GM19328 (cell line): ENCODE results near the gene SIGLEC11.
"Not testable (repeated sequence)": the region's sequence is repeated elsewhere in the genome, so short reads cannot be mapped to it uniquely, and the experiment has no call there.

Experiments used
- ATAC-seq: cut with Tn5 transposase; IDR thresholded peaks from one replicate; pipeline ENCODE4 v1.9.1; 2021; ENCODE audit warnings: mild to moderate bottlenecking, moderate library complexity; ENCODE audit not compliant: unreplicated experiment

The SIGLEC11 gene

GRCh38 chr19:49960980-49961379 is at the start of gene SIGLEC11:
Gene SIGLEC11 (minus strand): TSS chr19:49961172. CDS start chr19:49961081, 91 bp downstream.
- not testable (repeated sequence) for ATAC-seq

DNA sequence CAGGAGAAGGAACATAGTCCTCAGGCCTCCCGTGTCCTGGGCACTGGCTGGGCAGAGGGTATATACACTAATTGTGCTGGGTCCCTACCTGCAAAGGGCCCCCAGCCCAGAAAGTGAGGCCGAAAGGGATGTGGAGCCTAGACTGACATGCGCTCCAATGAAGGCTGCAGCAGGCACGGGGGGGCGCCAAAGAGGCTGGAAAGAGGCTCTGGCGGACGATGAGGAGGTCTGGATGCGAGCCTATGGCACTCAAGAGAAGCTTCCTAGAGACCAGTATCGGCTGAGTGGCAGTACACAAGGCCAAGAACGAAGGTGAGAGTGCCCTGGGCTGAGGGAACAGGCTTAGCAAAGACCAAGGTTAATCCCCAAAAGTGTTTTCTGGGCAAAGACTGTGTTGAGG is 47.6 kb upstream of the SIGLEC11 start:
- no peak for ATAC-seq

DNA sequence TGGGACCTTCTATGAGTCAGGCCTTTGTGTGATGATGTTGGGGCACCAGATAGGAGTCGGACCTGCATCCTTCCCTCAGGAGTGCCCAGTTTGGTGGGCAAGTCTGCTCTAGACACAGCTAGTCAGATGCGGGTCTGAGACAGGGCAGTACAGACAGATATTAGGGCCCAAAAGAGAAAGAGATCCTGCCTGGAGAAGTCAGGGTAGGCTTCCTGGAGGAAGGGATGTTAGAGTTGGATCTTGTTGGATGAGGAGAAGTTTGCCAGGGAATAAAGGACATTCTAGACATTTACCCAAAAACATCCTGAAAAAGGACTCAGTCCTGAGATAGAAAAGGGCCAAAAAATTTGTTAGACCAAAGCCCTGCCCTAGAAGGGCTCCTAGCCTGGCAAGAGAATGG is 47.0 kb upstream of the SIGLEC11 start:
- no peak for ATAC-seq

- no peak for ATAC-seq
These were observed 46.2 kb upstream of the SIGLEC11 start for GRCh38 chr19:50007170-50007569.

- ATAC-seq = no peak
These were observed 44.5 kb upstream of the SIGLEC11 start for GRCh38 chr19:50005428-50005827.

DNA sequence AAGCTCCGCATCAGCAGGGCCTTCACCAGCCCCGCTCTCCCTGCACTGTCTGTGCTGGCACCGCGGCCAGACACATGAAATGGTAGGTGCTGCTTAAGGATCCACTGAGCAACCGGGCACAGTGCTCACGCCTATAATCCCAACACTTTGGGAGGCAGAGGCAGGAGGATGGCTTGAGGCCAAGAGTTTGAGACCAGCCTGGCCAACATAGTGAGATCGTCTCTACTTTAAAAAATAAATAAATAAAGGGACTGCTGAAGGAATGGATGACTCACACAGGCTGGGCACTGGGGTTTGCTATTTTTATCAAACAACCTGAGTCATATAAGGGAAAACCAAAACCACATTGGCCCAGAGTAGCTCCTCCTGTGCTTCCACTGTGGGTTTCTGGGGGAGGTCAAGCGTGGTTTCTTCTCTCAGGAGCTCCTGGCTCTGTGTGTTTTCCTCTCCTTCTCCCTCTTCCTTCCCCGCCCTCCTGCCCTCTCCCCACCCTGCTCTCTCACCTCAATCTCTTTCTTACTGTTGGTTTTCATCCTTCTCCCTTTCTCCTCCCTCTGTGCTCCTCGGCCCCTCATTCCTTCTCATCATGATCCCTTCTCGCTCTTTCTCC is 42.9 kb upstream of the SIGLEC11 start:
- ATAC-seq = no peak

DNA sequence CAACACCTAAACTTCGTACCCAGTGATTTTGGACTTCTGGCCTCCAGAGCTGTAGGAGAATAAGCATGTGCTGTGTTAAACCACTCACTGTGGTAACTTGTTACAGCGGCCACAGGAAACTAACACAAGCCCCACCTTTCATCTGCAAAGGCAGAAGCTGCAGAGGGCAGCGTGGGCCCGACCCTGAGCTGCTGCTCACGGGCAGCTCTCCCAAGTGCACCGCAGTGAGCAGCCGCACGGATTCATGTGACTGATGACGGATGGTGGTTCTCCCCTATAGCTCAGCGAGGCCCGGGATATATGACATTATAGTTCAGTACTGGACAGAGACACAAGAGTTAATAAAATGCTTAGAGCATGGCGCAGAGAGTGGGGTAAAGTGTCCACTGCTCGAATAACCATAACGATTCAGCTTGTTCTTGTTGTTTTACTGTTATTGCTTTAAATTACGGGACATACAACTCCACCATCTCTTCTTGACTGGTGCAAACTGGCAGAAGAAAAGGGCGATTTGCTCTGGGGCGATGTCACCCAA is 42.3 kb upstream of the SIGLEC11 start:
- ATAC-seq = no peak

DNA sequence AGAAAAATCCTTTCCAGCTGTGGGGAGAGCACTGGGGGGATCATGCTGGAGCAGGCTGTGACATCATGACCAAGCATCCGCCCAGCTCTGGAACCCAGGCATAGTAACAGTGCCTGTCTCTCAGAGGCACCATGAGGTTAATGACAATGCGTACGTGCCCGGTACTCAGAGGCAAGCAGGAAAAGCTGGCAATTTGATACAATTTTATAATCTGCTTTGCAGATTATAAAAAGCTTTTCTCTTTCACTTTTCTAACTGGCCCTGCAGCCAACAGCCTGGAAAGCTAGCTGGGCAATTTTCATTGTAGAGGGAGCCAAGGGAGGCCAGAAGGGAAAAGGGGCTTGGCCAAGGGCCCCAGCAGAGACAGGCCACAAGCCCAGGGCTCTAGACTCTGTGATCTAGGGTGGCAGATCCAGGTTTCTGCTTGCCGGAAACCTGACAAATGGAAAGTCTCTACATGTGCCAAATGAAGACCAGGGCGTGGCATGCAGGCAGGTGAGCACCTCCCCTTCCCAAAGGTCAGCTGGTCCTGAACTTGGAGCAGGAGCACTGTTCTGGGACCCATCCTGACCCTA is 41.5 kb upstream of the SIGLEC11 start:
- ATAC-seq = no peak

DNA sequence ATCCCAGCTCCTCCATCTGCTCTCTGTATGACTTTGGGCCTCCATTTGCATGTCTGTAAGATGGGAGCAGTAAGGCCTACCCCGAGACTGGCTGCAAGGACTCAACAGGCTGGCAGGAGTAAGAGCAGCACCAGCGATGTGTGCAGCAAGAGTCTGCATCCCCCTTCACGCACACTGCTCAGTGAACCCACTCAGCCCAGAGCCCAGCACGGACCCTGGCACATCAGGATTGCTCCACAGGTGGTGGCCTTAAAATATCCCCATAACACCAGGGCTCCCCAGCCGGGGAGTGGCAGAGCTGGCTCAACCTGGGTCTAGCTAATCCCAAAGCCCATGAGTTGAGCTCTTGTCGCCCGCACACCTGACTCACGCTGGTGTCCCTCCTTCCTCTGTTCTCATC is 40.8 kb upstream of the SIGLEC11 start:
- no peak for ATAC-seq

- no peak for ATAC-seq
These were observed 40.0 kb upstream of the SIGLEC11 start for GRCh38 chr19:50000841-50001557.

- no peak for ATAC-seq
These were observed 39.3 kb upstream of the SIGLEC11 start for GRCh38 chr19:50000038-50000840.

DNA sequence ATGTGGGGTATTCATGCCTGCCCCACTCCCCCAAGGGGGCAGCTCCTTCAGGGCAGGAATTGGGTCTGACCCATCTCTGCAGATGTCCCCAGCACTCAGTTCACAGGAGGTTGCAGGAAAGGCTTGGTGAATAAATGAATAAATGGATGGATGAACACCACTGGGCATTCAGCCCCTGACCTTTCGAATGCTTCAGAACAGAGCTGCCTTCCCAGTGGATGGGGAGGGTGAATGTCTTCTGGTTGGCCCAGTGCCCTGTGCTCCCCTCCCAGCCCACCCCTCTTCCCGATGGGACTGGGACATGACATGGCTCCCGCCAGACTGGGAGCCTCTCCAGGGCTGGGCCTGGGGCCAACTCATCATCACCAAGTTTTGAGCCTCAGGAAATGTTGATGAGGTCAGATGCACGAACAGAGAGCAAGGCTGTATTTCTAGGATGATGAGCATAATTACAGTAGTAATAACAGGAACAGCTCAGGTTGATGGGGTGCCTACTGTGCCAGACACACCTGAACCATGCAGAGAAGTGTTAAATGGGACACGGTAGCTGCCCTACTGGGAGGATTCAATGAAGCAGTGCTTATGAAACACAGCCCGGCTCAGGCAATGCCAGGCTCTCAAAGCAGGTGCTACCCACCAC is 38.5 kb upstream of the SIGLEC11 start:
- no peak for ATAC-seq

GRCh38 chr19:49997709-49998108 is 36.7 kb upstream of the SIGLEC11 start:
- no peak for ATAC-seq

GRCh38 chr19:49988433-49988832 is 27.5 kb upstream of the SIGLEC11 start:
- no peak for ATAC-seq

DNA sequence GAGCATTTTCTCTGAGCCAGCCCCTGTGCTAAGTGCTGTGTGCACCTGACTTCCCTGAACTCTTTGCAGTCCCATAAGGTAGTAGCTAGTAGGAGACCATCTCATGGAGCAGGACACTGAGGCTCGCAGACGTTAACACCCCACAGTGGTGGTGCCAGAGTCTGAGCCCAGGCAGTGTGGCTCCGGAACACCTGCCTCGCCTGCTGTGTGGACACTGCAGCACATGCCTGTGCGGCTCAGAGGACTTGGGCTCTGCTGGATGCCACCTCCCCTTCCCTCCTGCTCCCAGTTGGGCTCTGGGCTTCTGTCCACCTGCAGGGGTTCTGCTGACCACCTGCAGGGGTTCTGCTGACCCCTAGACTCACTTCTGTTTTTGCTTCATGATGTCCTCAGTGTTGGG is 27.0 kb upstream of the SIGLEC11 start:
- no peak for ATAC-seq

GRCh38 chr19:49987159-49987698 is 26.3 kb upstream of the SIGLEC11 start:
- no peak for ATAC-seq

DNA sequence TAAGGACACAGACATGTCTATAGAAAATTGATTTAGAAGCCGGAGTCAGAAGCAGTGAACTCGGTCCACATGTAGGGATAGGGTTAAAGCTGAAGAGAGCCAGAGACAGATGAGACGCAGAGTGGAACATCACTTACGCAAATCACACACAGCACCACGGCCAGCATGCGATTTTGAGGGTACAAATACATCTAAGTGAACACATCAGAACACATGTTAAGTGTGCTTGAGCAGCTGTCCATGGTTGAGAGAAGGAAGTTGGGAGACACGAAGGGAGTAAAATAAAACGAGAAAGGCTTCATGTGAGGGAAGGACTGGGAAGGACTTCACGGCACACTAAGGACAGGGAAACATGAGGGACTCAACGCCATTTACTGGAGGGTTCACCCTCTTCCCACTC is 25.4 kb upstream of the SIGLEC11 start:
- no peak for ATAC-seq

GRCh38 chr19:49985871-49986270 is 24.9 kb upstream of the SIGLEC11 start:
- no peak for ATAC-seq

DNA sequence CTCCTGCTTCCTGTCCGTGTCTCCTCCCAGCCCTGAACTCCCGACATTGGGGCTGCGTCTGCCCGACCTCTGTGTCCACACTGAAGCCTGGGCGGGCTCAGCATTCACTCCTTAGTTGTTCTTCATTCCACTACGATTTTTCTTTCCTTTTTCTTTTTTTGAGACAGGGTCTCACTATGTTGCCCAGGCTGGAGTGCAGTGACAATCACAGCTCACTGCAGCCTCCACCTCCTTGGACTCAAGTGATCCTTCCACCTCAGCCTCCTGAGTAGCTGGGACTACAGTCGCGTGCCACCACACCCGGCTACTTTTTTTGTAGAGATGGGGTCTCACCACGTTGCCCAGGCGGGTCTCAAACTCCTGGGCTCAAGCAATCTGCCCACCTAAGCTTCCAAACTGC is 23.5 kb upstream of the SIGLEC11 start:
- no peak for ATAC-seq

- ATAC-seq = no peak
These were observed 22.8 kb upstream of the SIGLEC11 start for GRCh38 chr19:49983645-49984229.
